A549 (cell line): ENCODE results near the gene CACNA1E.

ENCODE experiments used
- BCL3 ChIP-seq: fragments of >200 bp; sonication (Bioruptor Twin); formaldehyde crosslinking; IDR thresholded peaks from 3 replicates; pipeline ENCODE4 v1.6.1; 2016
- CEBPB ChIP-seq, 2 experiments: fragments of >200 bp in 1 of 2; sonication (Bioruptor Twin) in 1 of 2; formaldehyde crosslinking in 1 of 2; IDR thresholded peaks; 2 replicates each; pipeline ENCODE4 v1.6.1; 2012 to 2016
- CTCF ChIP-seq: fragments of >200 bp; sonication (Bioruptor Twin); formaldehyde crosslinking; IDR thresholded peaks from 3 replicates; pipeline ENCODE4 v1.5.1; 2016
- EP300 ChIP-seq, 2 experiments: fragments of >200 bp; sonication (Bioruptor Twin); formaldehyde crosslinking; IDR thresholded peaks; 2 replicates in 1 of 2; 3 replicates in 1 of 2; pipeline ENCODE4 v1.6.1; 2016 to 2017
- JUNB ChIP-seq: fragments of >200 bp; sonication (Bioruptor Twin); formaldehyde crosslinking; IDR thresholded peaks from 2 replicates; pipeline ENCODE4 v1.6.1; 2016
- MAFK ChIP-seq: fragments of 450-650 bp; IDR thresholded peaks from 2 replicates; pipeline ENCODE4 v1.6.1; 2014; ENCODE audit not compliant: partially characterized antibody
- MAZ ChIP-seq: fragments of 150-350 bp; IDR thresholded peaks from 2 replicates; pipeline ENCODE4 v1.6.1; 2014; ENCODE audit warnings: antibody characterized with exemption, low read depth, low read length, borderline replicate concordance
- NR3C1 ChIP-seq: fragments of >200 bp; sonication (Bioruptor Twin); formaldehyde crosslinking; IDR thresholded peaks from 3 replicates; pipeline ENCODE4 v1.6.1; 2017
- POLR2A ChIP-seq: IDR thresholded peaks from 2 replicates; pipeline ENCODE4 v1.6.1; 2012; ENCODE audit warnings: mild to moderate bottlenecking, low read length
- RAD21 ChIP-seq, 2 experiments: fragments of >200 bp in 1 of 2; sonication (Bioruptor Twin) in 1 of 2; formaldehyde crosslinking in 1 of 2; IDR thresholded peaks in 1 of 2; conservative IDR thresholded peaks in 1 of 2; 2 replicates in 1 of 2; 3 replicates in 1 of 2; pipeline ENCODE4 v1.6.1; 2012 to 2018; ENCODE audit warnings: inconsistent platforms in 1 of 2
- RCOR1 ChIP-seq: fragments of 150-350 bp; IDR thresholded peaks from 2 replicates; pipeline ENCODE4 v1.6.1; 2014; ENCODE audit warnings: antibody characterized with exemption, low read length, low read depth
- REST ChIP-seq: fragments of 200-600 bp; sonication (generic); IDR thresholded peaks from 2 replicates; pipeline ENCODE4 v1.6.1; 2016; ENCODE audit warnings: antibody characterized with exemption, mild to moderate bottlenecking, moderate library complexity
- SMC3 ChIP-seq: fragments of >200 bp; sonication (Bioruptor Twin); formaldehyde crosslinking; IDR thresholded peaks from 3 replicates; pipeline ENCODE4 v1.6.1; 2018; ENCODE audit warnings: inconsistent platforms
- USF2 ChIP-seq: fragments of 450-650 bp; IDR thresholded peaks from 2 replicates; pipeline ENCODE4 v1.6.1; 2014; ENCODE audit warnings: antibody characterized with exemption

- no peak for TF ChIP-seq CTCF
- TF ChIP-seq RCOR1 = no peak
- TF ChIP-seq USF2 = no peak
- TF ChIP-seq EP300 (IDR thresholded peaks at IDR 0.05) = no peak
- no peak for TF ChIP-seq JUNB
- TF ChIP-seq BCL3 = no peak
- TF ChIP-seq POLR2A = no peak
- no peak for TF ChIP-seq RAD21 (conservative IDR thresholded peaks at IDR 0.05 in 1 of 2, IDR thresholded peaks at IDR 0.05 in 1 of 2)
- TF ChIP-seq MAFK = no peak
- no peak for TF ChIP-seq SMC3
- TF ChIP-seq MAZ = no peak
- TF ChIP-seq NR3C1 = no peak
- TF ChIP-seq REST = no peak
- no peak for TF ChIP-seq CEBPB (IDR thresholded peaks at IDR 0.05)
These were observed 289.4 kb downstream of the CACNA1E start for GRCh38 chr1:181772714-181773113.
